Transverse colon (tissue), 3 donors: ENCODE data around the gene MYH11.

Experiments
- CTCF ChIP-seq, 5 experiments: fragments of 200-600 bp in 3 of 5; fragments of 450-650 bp in 2 of 5; sonication (generic) in 3 of 5; IDR thresholded peaks; 1 replicate in 2 of 5; 2 replicates in 3 of 5; pipeline ENCODE4 v1.5.1; 2016 to 2017; ENCODE audit warnings: antibody characterized with exemption in 5 of 5, inconsistent platforms in 3 of 5, mild to moderate bottlenecking in 2 of 5, moderate library complexity in 1 of 5
- EP300 ChIP-seq: sonication (generic); formaldehyde crosslinking; IDR thresholded peaks from one replicate; pipeline ENCODE4 v1.6.1; 2017; ENCODE audit warnings: antibody characterized with exemption, low read depth

GRCh38 chr16:15888072-15888976 lies 31.5 kb upstream of the MYH11 start, which contains the start of gene CEP20:
- TF ChIP-seq CTCF (IDR thresholded peaks at IDR 0.05) (peak in 4 of 5 experiments; percentile 23 to 76 (median 50)), EP300 (no peak)
